H1 (cell line): ENCODE measurements around the gene LRR1. TPM values are rescaled to one million over a fixed set of nuclear protein-coding genes. Genes with fewer than 3 reads are reported as not detected.

Experiments used
- CTCF ChIA-PET: fragments of 300-600 bp; sonication (Branson Sonifier 250); formaldehyde crosslinking; loops from one replicate; lab custom pipeline; 2021; ENCODE audit not compliant: partially characterized antibody; lab: Charles Lee
- POLR2A ChIA-PET: fragments of 300-600 bp; sonication (Branson Sonifier 250); formaldehyde crosslinking; loops from one replicate; lab custom pipeline; 2021; ENCODE audit warnings: inconsistent platforms; ENCODE audit not compliant: partially characterized antibody; lab: Charles Lee
- DNase-seq, 2 experiments: peaks; one replicate each; pipeline versions ENCODE4 v3.0.0 to v3.0.0-alpha.2; 2010 to 2022; ENCODE audit warnings: low spot score in 2 of 2, low read depth in 1 of 2, mixed read lengths in 1 of 2
- FAIRE-seq: peaks from 2 replicates; lab custom pipeline; 2011; peaks lifted over from hg19 to GRCh38; lab: Jason Lieb, UNC
- H2AFZ ChIP-seq: 2 replicates; pipeline ENCODE4 v1.8.1; 2012; ENCODE audit warnings: low read length, inconsistent platforms
- H2AK5ac ChIP-seq: 2 replicates; pipeline ENCODE4 v1.6.1; 2013; ENCODE audit warnings: low read depth, low read length
- H2BK120ac ChIP-seq: replicated peaks from 2 replicates; pipeline ENCODE3; 2013; ENCODE audit warnings: low read depth, low read length, inconsistent platforms
- H2BK12ac ChIP-seq: 2 replicates; pipeline ENCODE4 v1.6.1; 2013; ENCODE audit warnings: low read depth, low read length
- H2BK15ac ChIP-seq: 2 replicates; pipeline ENCODE4 v1.6.1; 2013; ENCODE audit warnings: low read length
- H2BK20ac ChIP-seq: 2 replicates; pipeline ENCODE4 v1.6.1; 2013; ENCODE audit warnings: low read length
- H2BK5ac ChIP-seq: 2 replicates; pipeline ENCODE4 v1.6.1; 2013; ENCODE audit warnings: low read depth, low read length
- H3K14ac ChIP-seq: 2 replicates; pipeline ENCODE4 v1.6.1; 2013; ENCODE audit warnings: inconsistent platforms; ENCODE audit not compliant: insufficient read length
- H3K18ac ChIP-seq: 2 replicates; pipeline ENCODE4 v1.6.1; 2013; ENCODE audit warnings: low read length; ENCODE audit errors: extremely low read depth
- H3K23ac ChIP-seq: 2 replicates; pipeline ENCODE4 v1.6.1; 2013; ENCODE audit warnings: inconsistent platforms; ENCODE audit not compliant: insufficient read length
- H3K23me2 ChIP-seq: 2 replicates; pipeline ENCODE4 v1.6.1; 2013; ENCODE audit warnings: low read depth, low read length
- H3K27ac ChIP-seq: 2 replicates; pipeline ENCODE4 v1.6.1; 2011; ENCODE audit warnings: low read depth, low read length, inconsistent platforms
- H3K27me3 ChIP-seq, 4 experiments: replicated peaks in 1 of 4; 1 replicate in 1 of 4; 2 replicates in 3 of 4; pipeline versions ENCODE4 v1.6.1 to v1.8.1; 2011 to 2013; ENCODE audit warnings: low read length in 3 of 4, mild to moderate bottlenecking in 3 of 4, inconsistent platforms in 2 of 4, mixed read lengths in 2 of 4, moderate library complexity in 1 of 4; ENCODE audit not compliant: control insufficient read depth in 3 of 4, insufficient read depth in 3 of 4; ENCODE audit errors: extremely low read depth in 1 of 4
- H3K36me3 ChIP-seq, 4 experiments: 2 replicates each; pipeline versions ENCODE4 v1.6.1 to v1.8.1; 2011 to 2013; ENCODE audit warnings: mild to moderate bottlenecking in 4 of 4, low read length in 3 of 4, moderate library complexity in 2 of 4, control low read depth in 1 of 4, inconsistent platforms in 1 of 4; ENCODE audit not compliant: insufficient read depth in 4 of 4, control insufficient read depth in 2 of 4
- H3K4ac ChIP-seq: replicated peaks from 2 replicates; pipeline ENCODE3; 2013; ENCODE audit warnings: low read length, low read depth, mixed read lengths, inconsistent platforms; ENCODE audit not compliant: insufficient read length
- H3K4me1 ChIP-seq, 4 experiments: replicated peaks in 1 of 4; 1 replicate in 1 of 4; 2 replicates in 3 of 4; pipeline versions ENCODE4 v1.6.1 to v1.8.1; 2011 to 2013; ENCODE audit warnings: low read length in 3 of 4, inconsistent platforms in 2 of 4, mixed read lengths in 1 of 4; ENCODE audit not compliant: insufficient read depth in 4 of 4, control insufficient read depth in 3 of 4
- H3K4me2 ChIP-seq, 2 experiments: 2 replicates each; pipeline versions ENCODE4 v1.6.1 to v1.8.1; 2011 to 2013; ENCODE audit warnings: low read depth in 2 of 2, low read length in 2 of 2, control low read depth in 1 of 2, inconsistent platforms in 1 of 2, mild to moderate bottlenecking in 1 of 2; ENCODE audit not compliant: insufficient read depth in 1 of 2
- H3K4me3 ChIP-seq, 4 experiments: fragments of 200-600, 300-600 bp in 1 of 4; sonication (generic), shearing (Covaris generic), sonication (Bioruptor Twin) in 1 of 4; 2 replicates each; pipeline versions ENCODE4 v1.5.1 to v1.8.1; 2011 to 2016; ENCODE audit warnings: low read length in 4 of 4, low read depth in 3 of 4, control low read depth in 2 of 4, inconsistent platforms in 2 of 4, mild to moderate bottlenecking in 2 of 4, mixed read lengths in 1 of 4, moderate library complexity in 1 of 4; ENCODE audit not compliant: insufficient read depth in 2 of 4; ENCODE audit errors: extremely low read depth in 1 of 4
- H3K56ac ChIP-seq: replicated peaks from 2 replicates; pipeline ENCODE3; 2013; ENCODE audit warnings: low read depth, mild to moderate bottlenecking, mixed read lengths, low read length, inconsistent platforms; ENCODE audit not compliant: insufficient read length
- H3K79me1 ChIP-seq: 2 replicates; pipeline ENCODE4 v1.6.1; 2013; ENCODE audit warnings: low read depth, low read length, control low read depth
- H3K79me2 ChIP-seq, 2 experiments: 2 replicates each; pipeline versions ENCODE4 v1.6.1 to v1.8.1; 2012 to 2013; ENCODE audit warnings: low read length in 2 of 2, mild to moderate bottlenecking in 2 of 2, inconsistent platforms in 1 of 2; ENCODE audit not compliant: insufficient read depth in 2 of 2, control insufficient read depth in 1 of 2
- H3K9ac ChIP-seq, 4 experiments: replicated peaks in 1 of 4; 1 replicate in 1 of 4; 2 replicates in 3 of 4; pipeline versions ENCODE4 v1.6.1 to v1.8.1; 2011 to 2013; ENCODE audit warnings: low read depth in 3 of 4, low read length in 3 of 4, control low read depth in 2 of 4, mild to moderate bottlenecking in 2 of 4, moderate library complexity in 2 of 4, inconsistent platforms in 1 of 4; ENCODE audit errors: extremely low read depth in 1 of 4
- H3K9me3 ChIP-seq, 2 experiments: 2 replicates each; pipeline versions ENCODE4 v1.6.1 to v1.8.1; 2012 to 2013; ENCODE audit warnings: mild to moderate bottlenecking in 2 of 2, moderate library complexity in 2 of 2, control low read depth in 1 of 2, inconsistent platforms in 1 of 2, low read depth in 1 of 2, low read length in 1 of 2, mixed read lengths in 1 of 2; ENCODE audit not compliant: insufficient read depth in 2 of 2
- H4K20me1 ChIP-seq, 2 experiments: replicated peaks in 1 of 2; 2 replicates each; pipeline versions ENCODE3 to v1.8.1; 2011 to 2013; ENCODE audit warnings: inconsistent platforms in 2 of 2, low read length in 2 of 2, mild to moderate bottlenecking in 1 of 2; ENCODE audit not compliant: insufficient read depth in 2 of 2, control insufficient read depth in 1 of 2
- H4K5ac ChIP-seq: 2 replicates; pipeline ENCODE4 v1.6.1; 2013; ENCODE audit warnings: low read length, low read depth, mixed read lengths, inconsistent platforms; ENCODE audit not compliant: insufficient read length
- H4K8ac ChIP-seq: 2 replicates; pipeline ENCODE4 v1.8.0; 2013; ENCODE audit warnings: mild to moderate bottlenecking, moderate library complexity, low read length, inconsistent platforms; ENCODE audit not compliant: insufficient read depth; ENCODE audit errors: extremely low read depth
- H4K91ac ChIP-seq: replicated peaks from 2 replicates; pipeline ENCODE3; 2013; ENCODE audit warnings: low read length, mixed read lengths, inconsistent platforms; ENCODE audit not compliant: insufficient read length
- KDM1A ChIP-seq: fragments of 200-600, 300-600 bp; sonication (generic); IDR thresholded peaks from 2 replicates; pipeline ENCODE4 v1.7.1; 2016; ENCODE audit warnings: mild to moderate bottlenecking, low read length, borderline replicate concordance
- KDM5A ChIP-seq: fragments of 200-600 bp; IDR thresholded peaks from 2 replicates; pipeline ENCODE4 v1.7.1; 2012; ENCODE audit warnings: mild to moderate bottlenecking, low read length, inconsistent platforms, mixed read lengths
- SP1 ChIP-seq: IDR thresholded peaks from 2 replicates; pipeline ENCODE4 v1.6.1; 2011; ENCODE audit warnings: low read depth, low read length
- TAF7 ChIP-seq: optimal IDR thresholded peaks from 2 replicates; pipeline ENCODE3; 2011; ENCODE audit warnings: low read depth, mild to moderate bottlenecking, inconsistent platforms, low read length, moderate library complexity, borderline replicate concordance
- WGBS, 2 experiments: shearing (Covaris generic) in 1 of 2; methylation state at CpG; one replicate each; pipeline versions ENCODE4 v1.1.6 to v1.1.7; 2013 to 2015; ENCODE audit warnings: low lambda C conversion rate in 2 of 2, mixed read lengths in 2 of 2, inconsistent platforms in 1 of 2, low coverage in 1 of 2, missing lambda C conversion rate in 1 of 2; ENCODE audit not compliant: insufficient replicate concordance in 2 of 2, insufficient coverage in 1 of 2, insufficient read length in 1 of 2; ENCODE audit errors: extremely low coverage in 1 of 2, missing lambda C conversion rate in 1 of 2; 5-methylcytosine and 5-hydroxymethylcytosine counted together
- polyA plus RNA-seq, 7 experiments: library from polyadenylated mRNA; depleted of rRNA in 3 of 7; stranded (reverse) in 5 of 7; unstranded in 2 of 7; fragments of >200 nt in 5 of 7; fragments of 200-250 nt in 2 of 7; gene quantifications; 1 replicate in 5 of 7; 2 replicates in 1 of 7; 4 replicates in 1 of 7; pipeline versions ENCODE4 v1.2.1 to v1.2.3, GENCODE V29; 2011 to 2013; ENCODE audit warnings: missing spikeins in 2 of 7, mixed read lengths in 2 of 7
- total RNA-seq: library from RNA; stranded (reverse); fragmentation: NEBNext Ultra II Directional; extraction: Animal tissue kit (Norgen Biotek cat#: 25700); gene quantifications from 2 replicates; pipeline ENCODE4 v1.2.1, GENCODE V29; 2021

LRR1 gene
- total and polyA plus RNA-seq, 2 of the 8 experiments (the other 6 are each of a cell fraction or from before 2014, with no cell fraction given) = 30.7 to 37.5 TPM

DNA sequence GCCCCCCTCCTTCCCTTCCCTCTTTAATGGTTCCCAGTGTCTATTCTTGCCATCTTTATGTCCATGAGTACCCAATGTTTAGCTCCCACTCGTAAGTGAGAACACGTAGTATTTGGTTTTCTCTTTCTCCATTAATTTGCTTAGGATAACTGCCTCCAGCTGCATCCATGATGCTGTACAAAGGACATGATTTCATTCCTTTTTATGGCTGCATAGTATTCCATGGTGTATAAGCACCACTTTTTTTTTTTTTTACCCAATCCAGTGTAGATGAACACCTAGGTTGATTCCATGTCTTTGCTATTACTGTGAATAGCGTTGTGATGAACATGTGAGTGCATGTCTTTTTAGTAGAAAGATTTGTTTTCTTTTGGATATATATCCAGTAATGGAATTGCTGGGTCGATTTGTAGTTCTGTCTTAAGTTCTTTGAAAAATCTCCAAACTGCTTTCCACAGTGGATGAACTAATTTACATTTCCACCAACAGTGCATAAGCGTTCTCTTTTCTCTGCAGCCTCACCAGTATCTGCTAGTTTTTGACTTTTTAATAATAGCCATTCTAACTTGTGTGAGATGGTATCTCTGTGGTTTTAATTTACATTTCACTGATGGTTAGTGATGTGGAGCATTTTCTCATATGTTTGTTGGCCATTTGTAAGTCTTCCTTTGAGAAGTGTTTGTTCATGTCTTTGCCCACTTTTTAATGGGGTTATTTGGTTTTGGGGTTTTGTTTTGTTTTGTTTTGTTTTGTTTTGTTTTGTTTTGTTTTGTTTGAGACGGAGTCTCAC is 38.6 kb upstream of the LRR1 start:
- H2BK12ac ChIP-seq = no peak overlapping the region
- no peak overlapping the region for H4K91ac ChIP-seq
- H2BK20ac ChIP-seq = no peak overlapping the region
- no peaks in the 10 kb centered on the region for H3K4me1 ChIP-seq
- no peak overlapping the region for H3K18ac ChIP-seq
- H3K23ac ChIP-seq = no peak overlapping the region
- no peak overlapping the region for H2BK5ac ChIP-seq
- H2AK5ac ChIP-seq = no peak overlapping the region
- TF ChIP-seq KDM5A = no peak
- TF ChIP-seq KDM1A = 0 out of 2 replicates have a peak, but pooled peaks have one; percentile 54
- no peak for TF ChIP-seq SP1
- no peak for TF ChIP-seq TAF7
- H3K4me3 ChIP-seq = no peak overlapping the region
- no peak overlapping the region for H3K27ac ChIP-seq
- H3K9ac ChIP-seq = no peak overlapping the region
- no peaks in the 10 kb centered on the region for H3K79me2 ChIP-seq
- DNase-seq (no peak), FAIRE-seq (no peak)
- H3K23me2 ChIP-seq = no peaks in the 10 kb centered on the region
- ChIA-PET POLR2A (no interaction called here), CTCF (no interaction called here)
- H3K27me3 ChIP-seq = no peaks in the 10 kb centered on the region
- WGBS, 2 experiments = 92% methylated on average over 6 of the region's 6 CpGs; no CpG with 5 or more reads in 1 of the 2 experiments
- H3K4me2 ChIP-seq = no peak overlapping the region
- no peaks in the 10 kb centered on the region for H3K36me3 ChIP-seq
- H4K5ac ChIP-seq = no peak overlapping the region
- H2AFZ ChIP-seq = no peak overlapping the region
- H2BK15ac ChIP-seq = no peak overlapping the region
- H3K4ac ChIP-seq = no peak overlapping the region
- no peak overlapping the region for H3K56ac ChIP-seq
- H3K9me3 ChIP-seq = no peaks in the 10 kb centered on the region
- no peak overlapping the region for H3K14ac ChIP-seq
- H3K79me1 ChIP-seq = no peaks in the 10 kb centered on the region
- H4K8ac ChIP-seq = no peak overlapping the region
- H4K20me1 ChIP-seq = no peaks in the 10 kb centered on the region
- no peak overlapping the region for H2BK120ac ChIP-seq
